ENCODE measurements around the gene TIGAR. TPM values are rescaled to one million over a fixed set of nuclear protein-coding genes. Genes with fewer than 3 reads are reported as not detected.

Gene TIGAR
- polyA plus RNA-seq, 1 experiment: 6.0 TPM

GRCh38 chr12:4402996-4403395, 82.0 kb downstream of the TIGAR start:
- no peak for DNase-seq (ENCODE audit: low read depth)
- no peaks in the 10 kb centered on the region for H3K27me3 ChIP-seq (ENCODE audit: control insufficient read depth, insufficient read depth, low read length)
- H3K4me3 ChIP-seq (ENCODE audit: low read depth, low read length): no peak overlapping the region
- CTCF ChIA-PET: interaction anchor here (0.6 to 1.9 kb wide), 4 partner anchors 12 to 138 kb away, joined by 3 to 6 read pairs (median 3); no protein-coding TSS in a partner anchor
- TF ChIP-seq CTCF (IDR thresholded peaks at IDR 0.05; ENCODE audit: insufficient read depth, low read depth, low read length): no peak
- H3K36me3 ChIP-seq (ENCODE audit: control insufficient read depth, insufficient read depth, low read length): no peaks in the 10 kb centered on the region
- POLR2A ChIA-PET: no interaction called here

Other genes with a start within 250 kb of the TIGAR start
- gene CCND2, start 47.5 kb upstream of the TIGAR start, polyA plus RNA-seq (2011; rRNA removed): 0.64 and 1.4 TPM in 2 replicates
- not detected in 2 replicates for gene FGF23, start 58.5 kb downstream of the TIGAR start, polyA plus RNA-seq (2011; rRNA removed)
- not detected in 2 replicates for gene FGF6, start 124.6 kb downstream of the TIGAR start, polyA plus RNA-seq (2011; rRNA removed)
- 4.9 and 10.5 TPM in 2 replicates for gene RAD51AP1, start 217.7 kb downstream of the TIGAR start, polyA plus RNA-seq (2011; rRNA removed)
- gene DYRK4, start 241.0 kb downstream of the TIGAR start, polyA plus RNA-seq (2011; rRNA removed): 77.5 and 114 TPM in 2 replicates